A673 (cell line): ENCODE results near the gene DEFB126.

Experiments used
- EZH2 ChIP-seq: fragments of 200-600 bp; sonication (generic); IDR thresholded peaks from 2 replicates; pipeline ENCODE4 v1.6.1; 2017; ENCODE audit warnings: borderline replicate concordance, low read depth, mild to moderate bottlenecking, mixed read lengths, antibody characterized with exemption, low read length; ENCODE audit not compliant: poor library complexity, severe bottlenecking
- TF ChIP-seq, protein P1 (sequence below): fragments of 300-800, 200-600 bp; sonication (generic); conservative IDR thresholded peaks from 2 replicates; pipeline ENCODE4 v1.5.1; 2017; ENCODE audit warnings: low read depth, mild to moderate bottlenecking, antibody characterized with exemption, low read length, moderate library complexity, mixed read lengths

DNA sequence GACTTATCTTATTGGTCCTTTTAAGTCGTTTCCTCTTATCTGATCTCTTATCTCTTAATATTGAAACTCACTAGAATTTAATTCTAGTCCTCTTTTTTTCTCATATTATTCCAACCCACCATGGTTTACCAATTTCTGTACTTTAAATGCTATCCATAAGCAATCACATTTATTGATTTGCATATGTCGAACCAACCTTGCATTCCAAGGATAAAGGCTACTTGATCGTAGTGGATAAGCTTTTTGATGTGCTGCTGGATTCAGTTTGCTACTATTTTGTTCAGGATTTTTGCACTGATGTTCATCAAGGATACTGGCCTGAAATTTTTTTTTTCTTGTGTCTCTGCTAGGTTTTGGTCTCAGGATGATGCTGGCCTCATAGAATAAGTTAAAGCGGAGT lies 47.2 kb upstream of the DEFB126 start:
- TF ChIP-seq, protein P1, sequence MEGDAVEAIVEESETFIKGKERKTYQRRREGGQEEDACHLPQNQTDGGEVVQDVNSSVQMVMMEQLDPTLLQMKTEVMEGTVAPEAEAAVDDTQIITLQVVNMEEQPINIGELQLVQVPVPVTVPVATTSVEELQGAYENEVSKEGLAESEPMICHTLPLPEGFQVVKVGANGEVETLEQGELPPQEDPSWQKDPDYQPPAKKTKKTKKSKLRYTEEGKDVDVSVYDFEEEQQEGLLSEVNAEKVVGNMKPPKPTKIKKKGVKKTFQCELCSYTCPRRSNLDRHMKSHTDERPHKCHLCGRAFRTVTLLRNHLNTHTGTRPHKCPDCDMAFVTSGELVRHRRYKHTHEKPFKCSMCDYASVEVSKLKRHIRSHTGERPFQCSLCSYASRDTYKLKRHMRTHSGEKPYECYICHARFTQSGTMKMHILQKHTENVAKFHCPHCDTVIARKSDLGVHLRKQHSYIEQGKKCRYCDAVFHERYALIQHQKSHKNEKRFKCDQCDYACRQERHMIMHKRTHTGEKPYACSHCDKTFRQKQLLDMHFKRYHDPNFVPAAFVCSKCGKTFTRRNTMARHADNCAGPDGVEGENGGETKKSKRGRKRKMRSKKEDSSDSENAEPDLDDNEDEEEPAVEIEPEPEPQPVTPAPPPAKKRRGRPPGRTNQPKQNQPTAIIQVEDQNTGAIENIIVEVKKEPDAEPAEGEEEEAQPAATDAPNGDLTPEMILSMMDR: no peak
- no peak for TF ChIP-seq EZH2
